Measurements from ENCODE around the gene ZNF426. TPM values are rescaled to one million over a fixed set of nuclear protein-coding genes. Genes with fewer than 3 reads are reported as not detected.

The ZNF426 gene
- total RNA-seq, 1 donor from 2014 or later = 31.1 TPM

- H3K9me3 Mint-ChIP-seq (ENCODE audit: unreplicated experiment) = peaks cover 24% of the 10 kb centered on the region
- peaks cover 3% of the 10 kb centered on the region for H3K27me3 Mint-ChIP-seq (ENCODE audit: unreplicated experiment)
- H3K36me3 Mint-ChIP-seq (ENCODE audit: low read depth, unreplicated experiment) = peaks cover 13% of the 10 kb centered on the region
- no peak for DNase-seq (ENCODE audit: low spot score)
- no peak overlapping the region for H3K4me3 Mint-ChIP-seq (ENCODE audit: unreplicated experiment)
- TF ChIP-seq CTCF (IDR thresholded peaks at IDR 0.05; ENCODE audit: unreplicated experiment) = no peak
- no peaks in the 10 kb centered on the region for H3K4me1 Mint-ChIP-seq (ENCODE audit: unreplicated experiment)
- no peak overlapping the region for H3K27ac Mint-ChIP-seq (ENCODE audit: unreplicated experiment)
Measured at GRCh38 chr19:9487016-9487415, 51.4 kb downstream of the ZNF426 start.

- no peak for TF ChIP-seq CTCF (IDR thresholded peaks at IDR 0.05; ENCODE audit: unreplicated experiment)
- H3K9me3 Mint-ChIP-seq (ENCODE audit: unreplicated experiment) = peaks cover 13% of the 10 kb centered on the region
Measured at GRCh38 chr19:9485140-9485539, 53.3 kb downstream of the ZNF426 start.

GRCh38 chr19:9474975-9475374 is 63.5 kb downstream of the ZNF426 start:
- Mint-ChIP-seq H3K36me3 (ENCODE audit: low read depth, unreplicated experiment) (no peaks in the 10 kb centered on the region), H3K9me3 (ENCODE audit: unreplicated experiment) (peaks cover 29% of the 10 kb centered on the region)
- no peak for TF ChIP-seq CTCF (IDR thresholded peaks at IDR 0.05; ENCODE audit: unreplicated experiment)

More at GRCh38 chr19:9485140-9485539, 53.3 kb downstream of the ZNF426 start:
- Mint-ChIP-seq H3K4me1 (ENCODE audit: unreplicated experiment) (no peaks in the 10 kb centered on the region), H3K27me3 (ENCODE audit: unreplicated experiment) (peaks cover 8% of the 10 kb centered on the region), H3K4me3 (ENCODE audit: unreplicated experiment) (no peak overlapping the region), H3K27ac (ENCODE audit: unreplicated experiment) (no peak overlapping the region), H3K36me3 (ENCODE audit: low read depth, unreplicated experiment) (peaks cover 8% of the 10 kb centered on the region)
- DNase-seq (ENCODE audit: low spot score) = no peak

More at GRCh38 chr19:9474975-9475374, 63.5 kb downstream of the ZNF426 start:
- no peak for DNase-seq (ENCODE audit: low spot score)
- H3K27ac Mint-ChIP-seq (ENCODE audit: unreplicated experiment) = no peak overlapping the region
- H3K4me3 Mint-ChIP-seq (ENCODE audit: unreplicated experiment) = no peak overlapping the region
- H3K4me1 Mint-ChIP-seq (ENCODE audit: unreplicated experiment) = no peaks in the 10 kb centered on the region
- H3K27me3 Mint-ChIP-seq (ENCODE audit: unreplicated experiment) = peaks cover 3% of the 10 kb centered on the region

Other genes starting within 250 kb of the ZNF426 start
- 3.9 TPM for gene ZNF699, start 228.8 kb downstream of the ZNF426 start, total RNA-seq (ENCODE audit: unreplicated experiment)
- gene ZNF559, start 214.5 kb downstream of the ZNF426 start, total RNA-seq (ENCODE audit: unreplicated experiment) = 6.8 TPM
- 1.1 TPM for gene ZNF177, start 175.6 kb downstream of the ZNF426 start, total RNA-seq (ENCODE audit: unreplicated experiment)
- gene ZNF266, start 103.1 kb downstream of the ZNF426 start, total RNA-seq (ENCODE audit: unreplicated experiment) = 20.9 TPM
- not detected for gene ZNF560, start 40.0 kb downstream of the ZNF426 start, total RNA-seq (ENCODE audit: unreplicated experiment)
- 52.1 TPM for gene ZNF121, start 45.9 kb upstream of the ZNF426 start, total RNA-seq (ENCODE audit: unreplicated experiment)
- gene ZNF561, start 82.6 kb upstream of the ZNF426 start, total RNA-seq (ENCODE audit: unreplicated experiment) = 62.5 TPM
- gene ZNF562, start 136.5 kb upstream of the ZNF426 start, total RNA-seq (ENCODE audit: unreplicated experiment) = 38.2 TPM
- gene ZNF846, start 230.1 kb upstream of the ZNF426 start, total RNA-seq (ENCODE audit: unreplicated experiment) = 17.6 TPM